Neuron (in vitro differentiated cells): ENCODE data around the gene CARMIL1.
"Not testable (repeated sequence)": the region's sequence is repeated elsewhere in the genome, so short reads cannot be mapped to it uniquely, and the experiment has no call there.

Source experiments
- H2AFZ ChIP-seq: one replicate; pipeline ENCODE4 v1.6.1; 2013; ENCODE audit warnings: low read depth, mild to moderate bottlenecking, inconsistent platforms, low read length, moderate library complexity
- H3K27me3 ChIP-seq: one replicate; pipeline ENCODE4 v1.6.1; 2013; ENCODE audit warnings: low read length; ENCODE audit not compliant: insufficient read depth
- H3K36me3 ChIP-seq: one replicate; pipeline ENCODE4 v1.6.1; 2013; ENCODE audit warnings: low read length; ENCODE audit not compliant: insufficient read depth
- H3K4me1 ChIP-seq: one replicate; pipeline ENCODE4 v1.6.1; 2013; ENCODE audit warnings: low read length; ENCODE audit not compliant: insufficient read depth
- H3K4me3 ChIP-seq: 2 replicates; pipeline ENCODE4 v1.5.1; 2013; ENCODE audit warnings: mild to moderate bottlenecking, low read length, moderate library complexity
- H3K9me3 ChIP-seq: one replicate; pipeline ENCODE4 v1.6.1; 2013; ENCODE audit warnings: low read length

Gene CARMIL1

GRCh38 chr6:25280344-25281074, 1.3 kb downstream of the CARMIL1 start:
- no peaks in the 10 kb centered on the region for H3K36me3 ChIP-seq

GRCh38 chr6:25286891-25287290, 7.7 kb downstream of the CARMIL1 start:
- Histone ChIP-seq H3K27me3 (no peaks in the 10 kb centered on the region), H3K4me1 (no peaks in the 10 kb centered on the region), H3K4me3 (no peak overlapping the region), H2AFZ (no peak overlapping the region), H3K36me3 (no peaks in the 10 kb centered on the region), H3K9me3 (no peaks in the 10 kb centered on the region)

More at GRCh38 chr6:25280344-25281074, 1.3 kb downstream of the CARMIL1 start:
- peaks cover 39% of the 10 kb centered on the region for H3K4me1 ChIP-seq
- no peak overlapping the region for H2AFZ ChIP-seq
- no peaks in the 10 kb centered on the region for H3K9me3 ChIP-seq
- peak overlapping the region; percentile 77 for H3K4me3 ChIP-seq
- H3K27me3 ChIP-seq, result no peaks in the 10 kb centered on the region

- Histone ChIP-seq H3K9me3 (no peaks in the 10 kb centered on the region), H3K36me3 (no peaks in the 10 kb centered on the region), H3K4me3 (no peak overlapping the region), H3K4me1 (no peaks in the 10 kb centered on the region), H2AFZ (no peak overlapping the region), H3K27me3 (no peaks in the 10 kb centered on the region)
These were observed 8.8 kb downstream of the CARMIL1 start for GRCh38 chr6:25287941-25288340.

- H3K36me3 ChIP-seq, result no peaks in the 10 kb centered on the region
- no peak overlapping the region for H2AFZ ChIP-seq
- H3K4me3 ChIP-seq, result no peak overlapping the region
- no peaks in the 10 kb centered on the region for H3K9me3 ChIP-seq
- no peaks in the 10 kb centered on the region for H3K27me3 ChIP-seq
- H3K4me1 ChIP-seq, result no peaks in the 10 kb centered on the region
These were observed 9.3 kb downstream of the CARMIL1 start for GRCh38 chr6:25288518-25288917.

GRCh38 chr6:25290306-25291060, 11.3 kb downstream of the CARMIL1 start:
- H3K27me3 ChIP-seq, result no peaks in the 10 kb centered on the region
- H2AFZ ChIP-seq, result no peak overlapping the region
- no peaks in the 10 kb centered on the region for H3K9me3 ChIP-seq
- no peak overlapping the region for H3K4me3 ChIP-seq
- H3K36me3 ChIP-seq, result no peaks in the 10 kb centered on the region
- H3K4me1 ChIP-seq, result no peaks in the 10 kb centered on the region

- Histone ChIP-seq H3K4me3 (no peak overlapping the region), H3K9me3 (no peaks in the 10 kb centered on the region), H2AFZ (no peak overlapping the region), H3K27me3 (no peaks in the 10 kb centered on the region), H3K36me3 (no peaks in the 10 kb centered on the region), H3K4me1 (no peaks in the 10 kb centered on the region)
These were observed 13.2 kb downstream of the CARMIL1 start for GRCh38 chr6:25292384-25292783.

- no peak overlapping the region for H2AFZ ChIP-seq
- no peaks in the 10 kb centered on the region for H3K4me1 ChIP-seq
- H3K27me3 ChIP-seq, result no peaks in the 10 kb centered on the region
- H3K4me3 ChIP-seq, result no peak overlapping the region
- no peaks in the 10 kb centered on the region for H3K36me3 ChIP-seq
- no peaks in the 10 kb centered on the region for H3K9me3 ChIP-seq
These were observed 16.5 kb downstream of the CARMIL1 start for GRCh38 chr6:25295651-25296050.

- Histone ChIP-seq H3K4me1 (no peaks in the 10 kb centered on the region), H2AFZ (no peak overlapping the region), H3K27me3 (no peaks in the 10 kb centered on the region), H3K36me3 (no peaks in the 10 kb centered on the region), H3K4me3 (no peak overlapping the region), H3K9me3 (no peaks in the 10 kb centered on the region)
These were observed 17.2 kb downstream of the CARMIL1 start for GRCh38 chr6:25296217-25296905.

- no peaks in the 10 kb centered on the region for H3K27me3 ChIP-seq
- no peak overlapping the region for H3K4me3 ChIP-seq
These were observed 17.9 kb downstream of the CARMIL1 start for GRCh38 chr6:25297039-25297441.

GRCh38 chr6:25297823-25298522, 18.8 kb downstream of the CARMIL1 start:
- H2AFZ ChIP-seq, result no peak overlapping the region
- no peak overlapping the region for H3K4me3 ChIP-seq

More at GRCh38 chr6:25297039-25297441, 17.9 kb downstream of the CARMIL1 start:
- Histone ChIP-seq H3K4me1 (no peaks in the 10 kb centered on the region), H2AFZ (no peak overlapping the region), H3K9me3 (no peaks in the 10 kb centered on the region), H3K36me3 (no peaks in the 10 kb centered on the region)

GRCh38 chr6:25298523-25298865, 19.3 kb downstream of the CARMIL1 start:
- H2AFZ ChIP-seq, H3K27me3 ChIP-seq, H3K9me3 ChIP-seq, H3K4me1 ChIP-seq, H3K36me3 ChIP-seq, H3K4me3 ChIP-seq: not testable (repeated sequence)

More at GRCh38 chr6:25297823-25298522, 18.8 kb downstream of the CARMIL1 start:
- H3K27me3 ChIP-seq, result no peaks in the 10 kb centered on the region
- peaks cover 6% of the 10 kb centered on the region for H3K4me1 ChIP-seq
- no peaks in the 10 kb centered on the region for H3K9me3 ChIP-seq
- H3K36me3 ChIP-seq, result no peaks in the 10 kb centered on the region

GRCh38 chr6:25301362-25301761, 22.2 kb downstream of the CARMIL1 start:
- H3K9me3 ChIP-seq, result no peaks in the 10 kb centered on the region
- H3K4me1 ChIP-seq, result peaks cover 6% of the 10 kb centered on the region
- H3K36me3 ChIP-seq, result no peaks in the 10 kb centered on the region
- no peak overlapping the region for H3K4me3 ChIP-seq
- no peak overlapping the region for H2AFZ ChIP-seq
- no peaks in the 10 kb centered on the region for H3K27me3 ChIP-seq

- no peaks in the 10 kb centered on the region for H3K36me3 ChIP-seq
- no peak overlapping the region for H2AFZ ChIP-seq
- H3K4me1 ChIP-seq, result peaks cover 6% of the 10 kb centered on the region
- H3K27me3 ChIP-seq, result no peaks in the 10 kb centered on the region
- no peaks in the 10 kb centered on the region for H3K9me3 ChIP-seq
- H3K4me3 ChIP-seq, result no peak overlapping the region
These were observed 23.0 kb downstream of the CARMIL1 start for GRCh38 chr6:25302151-25302550.
